ENCODE data around the gene STAT2. TPM values are rescaled to one million over a fixed set of nuclear protein-coding genes. Genes with fewer than 3 reads are reported as not detected.

The STAT2 gene
- total RNA-seq, 1 experiment from 2014 or later, result 61.2 TPM

GRCh38 chr12:56334490-56334793, 25.5 kb downstream of the STAT2 start:
- DNase-seq (ENCODE audit: unreplicated experiment), result no peak
- TSS peak; percentile 98 for BruUV-seq (replicated peaks)
- Mint-ChIP-seq H3K36me3 (ENCODE audit: insufficient read depth, unreplicated experiment) (peaks cover 25% of the 10 kb centered on the region), H3K9me3 (ENCODE audit: unreplicated experiment) (no peaks in the 10 kb centered on the region), H3K4me1 (ENCODE audit: insufficient read depth, unreplicated experiment) (peaks cover 26% of the 10 kb centered on the region), H3K4me3 (ENCODE audit: unreplicated experiment) (peak overlapping the region; percentile 83), H3K27me3 (ENCODE audit: insufficient read depth, unreplicated experiment) (no peaks in the 10 kb centered on the region), H3K27ac (ENCODE audit: low read depth, unreplicated experiment) (peak overlapping the region; percentile 98)
- intact Hi-C loops (cut with micrococcal nuclease), result loop anchor here (1.0 kb wide), 1 partner anchor 26 kb away; the partner anchor contains the start of gene STAT2
- ChIA-PET CTCF (interaction anchor here (0.6 to 1.7 kb wide), 7 partner anchors 25 to 264 kb away, joined by 3 to 6 read pairs (median 5); partner anchors contain the start of genes STAT2 and ZC3H10), POLR2A (interaction anchor here (0.5 to 7.0 kb wide), 14 partner anchors 15 to 391 kb away, joined by 3 to 87 read pairs (median 6); partner anchors contain the start of genes CNPY2, CS, NACA and RNF41)
- TF ChIP-seq CTCF (IDR thresholded peaks at IDR 0.05; ENCODE audit: unreplicated experiment), result no peak

- BruUV-seq (replicated peaks), result no TSS peak
- Mint-ChIP-seq H3K36me3 (ENCODE audit: insufficient read depth, unreplicated experiment) (peaks cover 30% of the 10 kb centered on the region), H3K4me1 (ENCODE audit: insufficient read depth, unreplicated experiment) (peaks cover 21% of the 10 kb centered on the region), H3K9me3 (ENCODE audit: unreplicated experiment) (no peaks in the 10 kb centered on the region), H3K27ac (ENCODE audit: low read depth, unreplicated experiment) (peak within 1 kb of the TSS; percentile 98), H3K4me3 (ENCODE audit: unreplicated experiment) (peak within 1 kb of the TSS; percentile 83), H3K27me3 (ENCODE audit: insufficient read depth, unreplicated experiment) (no peaks in the 10 kb centered on the region)
- DNase-seq (ENCODE audit: unreplicated experiment), result peak; percentile 99
- TF ChIP-seq CTCF (IDR thresholded peaks at IDR 0.05; ENCODE audit: unreplicated experiment), result peak; percentile 60
- intact Hi-C loops (cut with micrococcal nuclease), result loop anchor here (1.0 kb wide), 1 partner anchor 26 kb away; the partner anchor contains the start of gene STAT2
- CTCF ChIA-PET, result interaction anchor here (0.6 to 1.7 kb wide), 10 partner anchors 18 to 216 kb away, joined by 3 to 5 read pairs (median 4); partner anchors contain the start of genes STAT2 and ZC3H10
- POLR2A ChIA-PET, result interaction anchor here (0.5 to 7.0 kb wide), 29 partner anchors 10 to 392 kb away, joined by 3 to 87 read pairs (median 4); partner anchors contain the start of genes ATP5F1B, CNPY2, COQ10A and CS
Observed at GRCh38 chr12:56333679-56334489, 26.0 kb downstream of the STAT2 start, which contains the start of gene PAN2. Gene PAN2, minus strand, starts transcription at chr12:56334000. Its CDS starts 906 bp downstream, at chr12:56333094.

- ChIA-PET POLR2A (interaction anchor here (0.7 to 7.0 kb wide), 25 partner anchors 11 to 312 kb away, joined by 3 to 87 read pairs (median 4); partner anchors contain the start of genes ATP5F1B, CNPY2, COQ10A and CS), CTCF (interaction anchor here (0.6 to 1.7 kb wide), 9 partner anchors 18 to 141 kb away, joined by 3 to 12 read pairs (median 5); partner anchors contain the start of gene STAT2)
- Mint-ChIP-seq H3K4me3 (ENCODE audit: unreplicated experiment) (peak overlapping the region; percentile 83), H3K9me3 (ENCODE audit: unreplicated experiment) (no peaks in the 10 kb centered on the region), H3K27ac (ENCODE audit: low read depth, unreplicated experiment) (peak overlapping the region; percentile 98), H3K4me1 (ENCODE audit: insufficient read depth, unreplicated experiment) (peaks cover 16% of the 10 kb centered on the region), H3K36me3 (ENCODE audit: insufficient read depth, unreplicated experiment) (peaks cover 36% of the 10 kb centered on the region), H3K27me3 (ENCODE audit: insufficient read depth, unreplicated experiment) (no peaks in the 10 kb centered on the region)
- BruUV-seq (replicated peaks), result TSS peak; percentile 84
- intact Hi-C loops (cut with micrococcal nuclease), result no loop called here
- DNase-seq (ENCODE audit: unreplicated experiment), result no peak
- TF ChIP-seq CTCF (IDR thresholded peaks at IDR 0.05; ENCODE audit: unreplicated experiment), result no peak
Observed at GRCh38 chr12:56333197-56333678, 26.7 kb downstream of the STAT2 start.
